Activated CD8-positive, alpha-beta T cell treated with anti-CD3 and anti-CD28 coated beads for 36 hours (primary cell): ENCODE measurements around the gene STOML3. TPM values are rescaled to one million over a fixed set of nuclear protein-coding genes. Genes with fewer than 3 reads are reported as not detected.

Source experiments
- ATAC-seq: fragments of 200-7000 bp; cut with Tn5 transposase; one replicate; pipeline ENCODE4 v1.10.0; 2021; ENCODE audit warnings: mild to moderate bottlenecking, moderate library complexity
- CTCF ChIA-PET: fragments of 350-600 bp; sonication (Branson Sonifier 250); formaldehyde crosslinking; loops from one replicate; lab custom pipeline; 2021; ENCODE audit warnings: antibody characterized with exemption; lab: Charles Lee
- POLR2A ChIA-PET: fragments of 350-600 bp; sonication (Branson Sonifier 250); formaldehyde crosslinking; loops from one replicate; lab custom pipeline; 2021; ENCODE audit warnings: antibody characterized with exemption; lab: Charles Lee
- DNase-seq: peaks from one replicate; pipeline ENCODE4 v3.0.0-alpha.2; 2020
- H3K27ac Mint-ChIP-seq: one replicate; pipeline ENCODE4 v1.8.0; 2021; ENCODE audit warnings: mild to moderate bottlenecking, mixed read lengths
- H3K27me3 Mint-ChIP-seq: one replicate; pipeline ENCODE4 v1.8.0; 2021; ENCODE audit warnings: mixed read lengths
- H3K36me3 Mint-ChIP-seq: one replicate; pipeline ENCODE4 v1.8.0; 2021; ENCODE audit warnings: low read depth, mixed read lengths
- H3K4me1 Mint-ChIP-seq: one replicate; pipeline ENCODE4 v1.8.0; 2021; ENCODE audit warnings: low read depth, mixed read lengths
- H3K4me3 Mint-ChIP-seq: one replicate; pipeline ENCODE4 v1.8.0; 2021; ENCODE audit warnings: mild to moderate bottlenecking, moderate library complexity, mixed read lengths
- H3K9me3 Mint-ChIP-seq: one replicate; pipeline ENCODE4 v1.8.0; 2021; ENCODE audit warnings: mixed read lengths
- CTCF ChIP-seq: fragments of 200-600 bp; IDR thresholded peaks from one replicate; pipeline ENCODE4 v1.8.0; 2022; ENCODE audit warnings: antibody characterized with exemption, mild to moderate bottlenecking
- intact Hi-C: fragments of 100-400 bp; cut with micrococcal nuclease; formaldehyde crosslinking; loops from one replicate; pipeline ENCODE4 v1.10.0; 2022
- total RNA-seq, 2 experiments: library from RNA; stranded (reverse); gene quantifications; one replicate each; pipeline ENCODE4 v1.2.3, GENCODE V29; 2021

STOML3 gene
- total RNA-seq, 2 experiments from 2014 or later: not detected

GRCh38 chr13:39037880-39038568 is 47.4 kb upstream of the STOML3 start, which contains the start of the genes NHLRC3 and PROSER1:
Gene NHLRC3 (plus strand): TSS chr13:39038456. CDS start chr13:39038640, 184 bp downstream.
Gene PROSER1 (minus strand): TSS chr13:39038089. CDS start chr13:39037242, 847 bp downstream.
- peak; percentile 87 for ATAC-seq
- Mint-ChIP-seq H3K27me3 (no peaks in the 10 kb centered on the region), H3K27ac (peak within 1 kb of the TSS; percentile 99), H3K4me3 (peak within 1 kb of the TSS; percentile 100), H3K36me3 (peaks cover 42% of the 10 kb centered on the region), H3K4me1 (peaks cover 45% of the 10 kb centered on the region), H3K9me3 (no peaks in the 10 kb centered on the region)
- intact Hi-C loops: no loop called here
- POLR2A ChIA-PET: interaction anchor here (0.6 to 2.6 kb wide), 13 partner anchors 8 to 689 kb away, joined by 3 to 8 read pairs (median 4); partner anchors contain the start of gene UFM1
- no peak for TF ChIP-seq CTCF
- peak; percentile 93 for DNase-seq
- CTCF ChIA-PET: interaction anchor here (1.1 to 2.7 kb wide), 4 partner anchors 10 to 574 kb away, joined by 3 to 16 read pairs (median 7); no protein-coding TSS in a partner anchor

GRCh38 chr13:39037410-39037879 is 46.8 kb upstream of the STOML3 start:
- no peak for DNase-seq
- CTCF ChIA-PET: interaction anchor here (1.1 to 2.7 kb wide), 4 partner anchors 10 to 574 kb away, joined by 3 to 16 read pairs (median 7); no protein-coding TSS in a partner anchor
- no peak for ATAC-seq
- intact Hi-C loops: no loop called here
- Mint-ChIP-seq H3K27ac (peak overlapping the region; percentile 99), H3K4me3 (peak overlapping the region; percentile 100), H3K4me1 (peaks cover 44% of the 10 kb centered on the region), H3K9me3 (no peaks in the 10 kb centered on the region), H3K36me3 (peaks cover 40% of the 10 kb centered on the region), H3K27me3 (no peaks in the 10 kb centered on the region)
- POLR2A ChIA-PET: interaction anchor here (0.8 to 2.6 kb wide), 8 partner anchors 9 to 688 kb away, joined by 3 to 8 read pairs (median 6); partner anchors contain the start of gene UFM1
- no peak for TF ChIP-seq CTCF

GRCh38 chr13:39036212-39036611 is 45.6 kb upstream of the STOML3 start:
- H3K36me3 Mint-ChIP-seq: peaks cover 40% of the 10 kb centered on the region
- no peaks in the 10 kb centered on the region for H3K27me3 Mint-ChIP-seq
- intact Hi-C loops: no loop called here
- H3K27ac Mint-ChIP-seq: peak overlapping the region; percentile 90
- DNase-seq: peak; percentile 54
- H3K4me1 Mint-ChIP-seq: peaks cover 45% of the 10 kb centered on the region
- ChIA-PET CTCF (interaction anchor here (1.5 to 2.7 kb wide), 2 partner anchors 19 to 575 kb away, joined by 3 to 16 read pairs; no protein-coding TSS in a partner anchor), POLR2A (interaction anchor here (0.6 to 2.6 kb wide), 6 partner anchors 10 to 687 kb away, joined by 3 to 8 read pairs (median 5); partner anchors contain the start of gene UFM1)
- no peaks in the 10 kb centered on the region for H3K9me3 Mint-ChIP-seq
- H3K4me3 Mint-ChIP-seq: peak overlapping the region; percentile 100
- no peak for TF ChIP-seq CTCF
- no peak for ATAC-seq

GRCh38 chr13:39035799-39036198 is 45.2 kb upstream of the STOML3 start:
- H3K27ac Mint-ChIP-seq: peak overlapping the region; percentile 90
- intact Hi-C loops: no loop called here
- no peaks in the 10 kb centered on the region for H3K27me3 Mint-ChIP-seq
- POLR2A ChIA-PET: interaction anchor here (0.6 to 2.6 kb wide), 4 partner anchors 12 to 686 kb away, joined by 3 to 8 read pairs (median 5); partner anchors contain the start of gene UFM1
- CTCF ChIA-PET: interaction anchor here (1.5 to 2.7 kb wide), 2 partner anchors 19 to 576 kb away, joined by 3 to 16 read pairs; no protein-coding TSS in a partner anchor
- H3K4me1 Mint-ChIP-seq: peaks cover 43% of the 10 kb centered on the region
- no peaks in the 10 kb centered on the region for H3K9me3 Mint-ChIP-seq
- TF ChIP-seq CTCF: no peak
- ATAC-seq (no peak), DNase-seq (no peak)
- H3K36me3 Mint-ChIP-seq: peaks cover 38% of the 10 kb centered on the region
- H3K4me3 Mint-ChIP-seq: peak overlapping the region; percentile 100
